ENCODE results near the gene ZNHIT3.
"Not testable (repeated sequence)": the region's sequence is repeated elsewhere in the genome, so short reads cannot be mapped to it uniquely, and the experiment has no call there.

ZNHIT3 gene

DNA sequence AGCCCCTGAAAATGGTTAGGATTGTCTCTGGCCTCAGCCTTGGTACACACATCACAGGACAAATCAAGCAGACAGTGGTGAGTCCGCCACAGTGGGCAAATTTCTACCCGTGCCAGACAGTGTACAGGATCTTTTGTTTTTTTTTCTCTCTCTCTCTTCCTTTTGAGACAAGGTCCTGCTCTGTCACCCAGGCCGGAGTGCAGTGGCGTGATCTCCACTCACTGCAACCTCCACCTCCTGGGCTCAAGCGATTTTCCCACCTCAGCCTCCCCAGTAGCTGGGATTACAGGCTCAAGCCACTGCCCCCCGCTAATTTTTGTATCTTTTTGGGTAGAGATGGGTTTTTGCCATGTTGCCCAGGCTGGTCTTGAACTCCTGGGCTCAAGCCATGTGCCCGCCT lies 2.5 kb upstream of the ZNHIT3 start:
- DNase-seq (ENCODE audit: low spot score), result not testable (repeated sequence)

DNA sequence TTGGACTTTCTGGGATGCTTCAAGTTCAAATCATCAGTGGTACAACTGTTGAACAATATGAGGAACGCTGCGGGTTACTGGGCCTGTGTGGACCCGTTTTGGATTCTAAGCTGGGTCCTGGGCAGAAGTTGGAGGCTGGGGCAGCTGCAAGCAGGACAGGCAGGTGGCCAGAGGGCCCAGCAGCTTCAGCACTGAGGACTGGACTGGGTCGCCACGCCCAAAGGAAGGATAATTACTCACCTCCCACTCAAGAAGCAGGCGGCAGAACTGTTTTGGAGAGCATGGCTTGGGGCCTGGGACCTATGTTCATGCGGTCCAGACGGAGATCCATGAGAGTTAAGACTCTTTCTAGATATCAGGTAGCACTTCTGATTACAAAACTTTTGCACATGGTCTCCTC lies 1.5 kb upstream of the ZNHIT3 start:
- no peak for DNase-seq (ENCODE audit: low spot score)

DNA sequence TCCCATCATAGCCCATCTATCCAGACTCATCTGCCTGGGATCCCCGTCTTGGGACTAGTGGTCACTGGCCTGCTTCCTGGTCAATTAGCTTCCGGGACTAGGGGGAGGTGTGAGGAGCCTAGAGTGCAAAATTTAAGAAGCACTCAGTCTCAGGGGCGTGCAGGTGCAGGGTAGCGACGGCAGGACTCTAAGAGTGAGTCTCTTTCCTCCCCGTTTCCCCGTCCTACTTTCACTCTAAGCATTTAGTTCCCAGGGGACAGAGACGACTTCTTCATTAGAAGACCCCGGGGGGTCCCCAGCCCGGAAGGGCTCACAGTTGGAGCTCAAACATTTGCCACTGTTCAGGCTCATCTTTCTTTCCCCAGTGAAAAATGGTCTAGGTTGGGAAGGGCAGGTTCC lies 677 bp upstream of the ZNHIT3 start:
- no peak for DNase-seq (ENCODE audit: low spot score)

DNA sequence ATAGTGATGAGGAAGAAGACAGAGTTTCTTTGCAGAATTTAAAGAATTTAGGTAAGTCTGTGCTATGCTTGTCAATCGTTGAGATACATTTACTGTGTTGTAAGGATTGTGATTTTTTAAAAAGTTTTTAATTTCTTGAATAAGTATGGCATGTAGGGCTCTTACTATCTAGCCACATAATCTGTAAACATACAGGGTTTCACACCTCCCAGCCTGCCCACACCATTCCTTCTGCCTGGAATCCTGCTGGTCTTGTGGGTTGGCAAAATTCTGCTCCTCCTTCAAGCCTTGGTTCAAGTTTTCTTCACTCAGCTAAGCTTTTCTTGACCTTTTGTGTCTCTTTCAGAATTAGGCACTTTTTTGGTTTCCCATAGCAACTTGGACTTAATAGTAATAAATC lies 7.5 kb downstream of the ZNHIT3 start:
- no peak for DNase-seq (ENCODE audit: low spot score)

DNA sequence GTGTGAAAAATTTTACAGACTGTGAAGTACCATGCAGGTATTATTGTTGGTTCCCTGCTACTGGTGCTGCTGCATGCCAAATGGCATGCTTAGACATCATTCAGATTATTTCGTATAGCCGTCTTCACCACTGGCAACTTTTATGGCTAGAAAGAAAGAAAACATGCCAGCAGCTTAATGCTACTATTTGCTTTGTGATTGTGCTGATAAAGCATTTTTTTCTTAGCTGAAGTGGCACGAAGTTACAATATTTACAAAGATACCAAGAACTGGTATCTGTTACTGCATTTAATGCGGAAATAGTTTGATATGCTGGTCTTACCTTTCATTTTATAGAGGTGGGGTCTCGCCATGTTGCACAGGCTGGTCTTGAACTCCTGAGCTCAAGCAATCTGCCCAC lies 8.2 kb downstream of the ZNHIT3 start:
- DNase-seq (ENCODE audit: low spot score), result no peak

DNA sequence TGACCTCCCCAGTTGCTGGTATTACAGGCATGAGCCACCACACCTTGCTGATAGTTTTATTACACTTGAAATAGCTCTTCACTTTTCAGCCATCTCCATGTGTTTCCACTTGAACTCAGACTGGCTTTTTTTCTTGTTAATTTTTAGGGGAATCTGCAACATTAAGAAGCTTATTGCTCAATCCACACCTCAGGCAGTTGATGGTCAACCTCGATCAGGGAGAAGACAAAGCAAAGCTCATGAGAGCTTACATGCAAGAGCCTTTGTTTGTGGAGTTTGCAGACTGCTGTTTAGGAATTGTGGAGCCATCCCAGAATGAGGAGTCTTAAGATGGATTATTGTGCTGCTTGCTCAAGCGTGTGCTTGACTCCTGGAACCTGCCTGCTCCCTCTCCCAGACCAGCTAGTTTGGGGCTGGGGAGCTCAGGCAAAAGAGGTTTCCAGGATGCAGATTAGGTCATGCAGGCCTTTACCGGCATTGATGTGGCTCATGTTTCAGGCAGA lies 8.6 kb downstream of the ZNHIT3 start:
- DNase-seq (ENCODE audit: low spot score), result no peak

DNA sequence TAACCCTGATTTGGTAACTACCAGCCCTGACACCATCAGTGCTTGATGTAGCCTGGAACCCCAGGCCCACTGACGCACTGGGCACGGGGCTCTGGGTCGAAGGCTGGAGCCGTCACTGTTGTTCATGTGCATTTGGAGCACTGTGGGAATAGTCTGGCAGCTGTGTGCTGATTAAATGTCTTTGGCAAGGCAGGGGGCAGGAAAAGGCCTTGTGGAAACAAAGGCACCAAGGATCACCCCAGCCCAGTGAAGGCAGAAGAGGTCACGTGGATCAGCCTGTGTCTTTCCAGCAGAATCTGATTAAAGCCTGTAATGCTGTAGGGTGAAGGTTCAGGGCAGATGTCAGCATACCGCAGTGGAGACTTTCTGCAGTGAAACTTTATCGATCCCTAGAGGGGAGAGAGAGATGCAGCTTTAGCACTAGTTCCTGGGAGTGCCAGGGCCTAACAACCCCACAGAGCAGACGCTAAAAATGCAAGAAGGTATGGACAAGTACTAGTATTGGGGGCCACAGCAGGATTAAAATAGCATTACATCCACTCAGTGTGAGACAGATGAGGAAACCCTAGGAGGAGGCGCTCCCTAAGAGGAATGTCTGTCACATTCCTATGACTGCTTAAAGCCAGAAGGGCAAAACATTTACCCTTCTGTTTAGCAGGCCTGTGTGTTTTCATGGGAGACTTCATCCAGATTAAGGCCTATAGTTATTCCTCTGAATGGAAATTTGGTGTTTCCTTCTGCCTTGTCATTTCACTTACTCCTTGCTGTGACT lies 9.7 kb downstream of the ZNHIT3 start:
- peak; percentile 87 for DNase-seq (ENCODE audit: low spot score)

DNA sequence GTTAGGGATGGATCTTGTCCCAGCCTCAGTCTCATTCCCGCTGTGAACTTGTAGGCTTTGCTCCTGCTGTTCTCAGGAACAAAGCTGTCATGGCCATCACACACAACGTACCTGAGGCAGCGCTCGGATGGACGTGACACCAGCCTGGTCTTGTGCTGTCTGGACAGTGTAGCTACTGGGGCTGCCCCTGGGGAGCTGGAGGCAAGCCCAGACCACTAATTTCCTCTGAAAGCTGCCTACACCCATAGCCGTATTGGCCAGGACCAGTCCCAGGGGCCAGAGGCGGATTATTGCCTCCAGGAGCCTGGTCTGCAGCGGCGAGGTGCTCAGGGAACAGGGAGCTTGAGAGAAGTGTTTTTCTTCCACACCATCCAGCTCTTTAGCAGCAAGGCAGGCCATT lies 11.7 kb downstream of the ZNHIT3 start:
- no peak for DNase-seq (ENCODE audit: low spot score)

DNA sequence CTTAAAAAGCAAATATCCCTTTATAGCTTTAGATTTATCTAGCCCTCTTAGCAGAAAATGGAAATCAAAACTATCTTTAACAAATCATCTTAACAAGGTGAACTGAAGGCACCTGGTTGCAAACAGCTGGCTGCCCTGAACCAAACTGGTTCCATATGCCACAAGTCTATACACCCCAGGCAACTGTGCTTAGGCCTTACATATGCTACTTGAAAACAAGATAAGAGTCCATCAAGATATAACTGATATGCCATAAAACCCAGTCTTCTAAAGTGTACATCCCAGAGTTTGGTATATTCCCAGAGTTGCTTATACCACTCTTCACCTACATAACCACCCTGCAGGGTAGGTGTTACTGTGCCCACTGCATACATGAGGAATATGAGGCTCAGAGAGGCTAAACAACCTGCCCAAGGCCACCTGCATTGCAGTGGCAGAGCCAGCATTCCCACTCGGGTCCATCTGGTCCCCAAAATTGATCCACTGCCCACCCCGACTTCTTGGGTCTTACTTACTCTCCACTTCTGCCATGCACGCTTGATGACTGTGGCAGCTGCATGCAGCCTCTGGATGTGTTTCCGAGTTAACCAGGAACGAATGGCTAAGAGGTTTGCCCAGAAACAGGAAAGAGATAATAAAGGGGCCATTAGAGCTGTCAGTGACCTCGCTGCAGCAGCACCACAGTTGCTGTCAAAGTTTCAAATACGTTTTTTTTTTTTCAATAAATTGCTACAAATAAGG lies 12.2 kb downstream of the ZNHIT3 start:
- DNase-seq (ENCODE audit: low spot score), result no peak

DNA sequence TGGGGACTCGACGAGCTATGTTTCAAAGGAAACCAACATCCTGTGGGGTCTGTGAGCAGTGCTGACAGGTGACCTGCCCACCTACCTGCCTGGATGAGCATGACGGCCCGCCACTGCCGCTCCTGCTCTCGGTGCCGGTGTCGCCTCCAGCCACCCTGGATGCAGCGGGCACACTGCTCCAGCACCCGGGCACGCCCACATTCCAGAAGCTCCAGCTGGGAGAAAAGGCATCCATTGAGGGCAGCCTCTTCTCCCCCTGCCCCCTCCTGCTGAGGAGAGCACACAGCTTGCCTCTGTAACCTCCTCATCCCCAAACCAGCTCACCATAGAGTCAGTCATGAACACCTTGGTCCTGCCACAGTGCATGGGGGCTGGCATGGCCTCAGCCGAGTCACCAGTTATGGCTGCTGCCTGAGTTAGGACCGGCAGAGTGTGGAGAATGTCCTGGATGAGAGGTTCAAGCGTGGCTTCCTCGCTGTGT lies 14.3 kb downstream of the ZNHIT3 start:
- DNase-seq (ENCODE audit: low spot score), result no peak

DNA sequence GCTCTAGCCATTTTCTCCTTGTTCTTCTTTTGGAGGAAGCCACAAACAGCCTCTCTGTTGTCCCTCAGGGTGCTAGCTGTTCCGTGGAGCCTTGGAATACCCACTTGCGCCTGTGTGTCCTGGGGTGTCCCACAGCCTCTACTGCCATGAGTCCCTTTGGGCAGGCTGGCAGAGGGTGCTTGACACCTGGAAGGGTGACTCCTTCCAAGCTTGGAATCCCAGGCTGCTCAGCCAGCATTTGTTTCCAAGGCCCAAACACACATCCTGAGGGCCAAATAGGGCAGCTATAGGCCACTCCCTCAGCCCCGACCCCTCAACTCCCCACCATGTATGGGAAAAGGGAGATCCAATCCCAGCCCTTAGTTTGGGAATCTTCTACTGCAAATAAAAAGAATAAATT lies 14.9 kb downstream of the ZNHIT3 start:
- DNase-seq (ENCODE audit: low spot score), result no peak

DNA sequence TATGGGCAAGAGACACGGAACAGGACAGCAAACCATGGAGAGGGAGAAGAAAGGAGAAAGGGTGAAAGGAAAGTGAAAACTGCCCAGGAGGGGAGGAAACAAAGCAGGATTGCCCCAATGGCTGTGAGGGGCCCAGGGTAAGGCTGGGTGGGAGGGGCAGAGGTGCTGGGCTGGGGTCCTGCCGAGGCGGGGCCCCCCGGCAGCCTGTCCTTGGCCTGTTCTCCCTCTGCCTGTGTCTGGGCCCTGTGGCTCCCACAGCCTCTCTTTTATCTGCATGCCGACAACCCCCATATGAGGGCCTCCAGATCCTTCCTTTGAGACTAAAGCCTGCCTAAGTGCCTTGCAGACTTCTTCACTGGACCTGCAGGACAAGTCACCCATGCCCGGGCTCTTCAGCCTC lies 15.5 kb downstream of the ZNHIT3 start:
- DNase-seq (ENCODE audit: low spot score), result no peak

DNA sequence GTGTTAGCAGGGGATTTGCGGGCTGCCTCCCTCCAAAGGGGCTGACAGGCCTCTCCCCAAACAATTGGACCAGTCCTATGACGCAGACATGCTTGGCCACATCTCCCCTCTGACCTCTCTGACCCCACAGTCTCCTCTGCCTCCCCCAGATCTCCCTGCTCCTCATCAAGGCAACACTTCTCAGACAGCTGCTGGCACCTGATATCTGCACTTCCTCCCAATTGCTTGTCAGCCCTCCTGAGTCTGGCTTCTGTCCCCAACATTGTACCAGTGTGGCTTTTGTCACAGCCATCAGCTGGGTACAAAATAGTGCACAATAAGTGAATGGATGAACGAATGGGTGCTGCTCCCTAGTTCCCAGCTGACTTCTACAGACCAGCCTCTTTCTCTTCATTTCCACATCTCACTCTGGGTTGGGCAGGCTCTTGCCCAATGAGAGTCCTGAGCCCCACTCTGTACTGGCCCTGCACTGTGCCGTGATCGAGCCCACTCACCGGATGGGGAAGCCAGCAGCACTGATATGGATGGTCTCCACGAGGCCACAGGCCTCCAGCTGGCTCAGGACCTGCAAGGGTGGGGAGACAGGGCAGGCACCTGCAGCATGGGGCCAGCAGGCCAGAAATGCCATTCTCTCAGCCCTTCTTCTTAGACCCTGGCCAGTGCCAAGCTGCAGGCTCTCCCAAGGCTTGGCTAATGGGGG lies 17.1 kb downstream of the ZNHIT3 start:
- DNase-seq (ENCODE audit: low spot score), result no peak

DNA sequence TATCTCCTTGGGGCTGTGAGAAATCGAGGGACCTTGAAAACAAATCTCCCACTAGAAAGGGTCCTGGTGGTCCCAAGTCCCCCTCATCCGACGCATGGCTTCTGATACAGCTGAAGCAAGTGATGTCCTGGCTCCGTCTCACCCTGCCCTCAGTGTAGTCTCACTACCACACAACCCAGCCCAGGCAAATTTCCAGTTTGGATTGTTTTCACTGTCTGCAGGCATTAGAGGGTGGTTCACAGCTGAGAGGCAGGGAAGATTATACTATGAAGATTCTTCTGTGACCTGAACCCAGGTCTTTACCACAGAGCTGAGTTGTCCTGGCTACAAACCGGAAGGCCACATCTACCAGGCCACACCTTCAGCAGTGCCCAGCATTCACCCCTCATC lies 17.7 kb downstream of the ZNHIT3 start:
- no peak for DNase-seq (ENCODE audit: low spot score)

DNA sequence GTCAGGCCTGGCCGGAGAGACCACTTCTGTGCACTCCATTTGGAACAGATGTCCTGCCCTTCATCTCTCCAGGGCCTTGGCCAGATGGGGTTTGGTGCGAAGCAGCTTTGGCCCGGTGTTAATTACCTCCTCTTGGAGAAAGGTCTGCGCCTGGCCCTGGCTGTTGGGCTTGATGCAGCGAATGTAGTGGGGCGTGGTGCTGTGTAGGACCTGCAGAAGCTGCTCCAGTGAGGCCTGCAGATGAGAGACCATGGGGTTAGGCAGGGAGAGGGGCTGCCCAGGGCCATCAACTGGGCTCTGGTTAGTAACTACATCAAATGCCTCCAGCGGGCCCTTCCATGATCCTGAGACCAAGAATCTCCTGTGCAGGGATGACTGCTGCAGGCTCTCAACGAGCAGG lies 18.7 kb downstream of the ZNHIT3 start:
- DNase-seq (ENCODE audit: low spot score), result no peak

DNA sequence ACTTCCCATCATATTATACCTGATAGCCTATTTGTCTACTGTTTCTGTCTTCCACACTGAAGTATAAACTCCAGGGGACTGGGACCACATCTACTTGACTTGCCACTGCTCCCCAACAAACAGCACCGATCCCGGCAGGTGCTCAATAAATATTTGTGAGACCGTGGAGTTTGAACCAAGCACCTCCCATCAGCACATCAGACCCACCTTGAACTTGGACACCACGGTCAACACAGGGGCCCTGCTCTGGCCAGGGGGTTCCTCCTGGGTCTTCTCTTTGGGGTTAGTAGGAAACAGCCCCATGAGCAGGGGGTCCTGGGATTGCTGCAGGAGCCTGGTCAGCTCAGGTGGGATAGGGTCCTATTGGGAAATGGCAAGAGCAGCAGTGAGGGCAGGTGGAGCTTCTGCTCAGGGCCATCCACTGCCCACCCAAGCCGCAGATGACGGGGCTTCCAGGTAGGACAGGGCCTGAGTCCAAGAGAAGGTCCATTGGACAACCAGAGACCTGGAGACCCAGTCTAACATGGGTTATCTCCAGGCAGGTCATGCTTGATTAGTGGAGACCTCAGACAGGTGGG lies 19.9 kb downstream of the ZNHIT3 start:
- DNase-seq (ENCODE audit: low spot score), result no peak

DNA sequence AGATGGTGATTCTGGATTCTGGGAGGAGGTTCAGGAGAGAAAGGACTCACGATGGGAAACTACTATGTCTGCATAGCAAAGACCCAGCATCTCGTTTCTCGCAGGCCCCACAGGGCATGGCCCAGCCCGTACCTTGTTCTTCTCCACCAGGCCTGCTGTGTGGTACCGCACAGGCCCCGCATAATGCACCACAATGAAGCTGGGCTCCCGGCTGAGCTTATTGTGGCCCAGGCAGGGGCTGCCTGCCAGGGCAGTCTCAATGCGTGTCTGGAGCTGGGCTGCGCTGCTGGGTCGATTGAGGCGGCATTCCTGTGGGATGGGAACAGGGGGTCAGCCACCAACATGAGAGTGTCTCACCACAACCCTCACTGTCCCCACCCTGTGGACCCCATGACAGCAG lies 20.4 kb downstream of the ZNHIT3 start:
- no peak for DNase-seq (ENCODE audit: low spot score)

DNA sequence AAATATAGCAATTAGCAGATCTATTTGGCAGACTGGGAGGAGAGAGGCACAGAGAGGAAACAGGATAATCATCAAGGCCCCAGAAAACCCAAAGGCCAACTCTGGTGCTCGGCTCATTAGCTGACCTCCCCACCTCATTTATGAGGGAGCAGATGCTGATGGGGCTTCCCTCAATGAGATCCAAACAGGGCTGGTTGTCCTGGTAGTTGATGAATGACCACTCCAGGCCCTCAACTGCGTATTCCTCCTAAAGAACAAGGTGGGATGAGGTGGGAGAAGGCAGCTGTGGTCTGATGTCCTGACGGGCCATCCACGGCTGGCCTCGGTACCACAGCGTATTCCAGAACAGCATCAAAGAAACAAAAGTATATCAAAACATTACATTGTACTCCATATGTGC lies 20.8 kb downstream of the ZNHIT3 start:
- no peak for DNase-seq (ENCODE audit: low spot score)

DNA sequence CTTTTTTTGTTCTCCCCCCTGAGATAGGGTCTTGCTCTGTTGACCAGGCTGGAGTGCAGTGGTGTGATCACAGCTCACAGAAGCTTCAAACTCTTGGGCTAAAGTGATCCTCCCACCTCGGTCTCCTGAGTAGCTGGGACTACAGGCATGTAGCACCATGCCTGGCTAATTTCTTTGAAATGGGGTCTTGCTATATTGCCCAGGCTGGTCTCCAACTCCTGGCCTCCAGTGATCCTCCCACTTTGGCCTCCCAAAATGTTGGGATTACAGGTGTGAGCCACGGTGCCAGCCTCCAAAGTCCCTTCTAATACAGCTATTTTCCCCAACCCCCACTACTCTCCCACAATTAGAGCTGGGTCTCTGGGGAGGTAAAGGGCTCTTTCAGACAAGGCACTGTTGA lies 22.0 kb downstream of the ZNHIT3 start:
- DNase-seq (ENCODE audit: low spot score), result not testable (repeated sequence)

DNA sequence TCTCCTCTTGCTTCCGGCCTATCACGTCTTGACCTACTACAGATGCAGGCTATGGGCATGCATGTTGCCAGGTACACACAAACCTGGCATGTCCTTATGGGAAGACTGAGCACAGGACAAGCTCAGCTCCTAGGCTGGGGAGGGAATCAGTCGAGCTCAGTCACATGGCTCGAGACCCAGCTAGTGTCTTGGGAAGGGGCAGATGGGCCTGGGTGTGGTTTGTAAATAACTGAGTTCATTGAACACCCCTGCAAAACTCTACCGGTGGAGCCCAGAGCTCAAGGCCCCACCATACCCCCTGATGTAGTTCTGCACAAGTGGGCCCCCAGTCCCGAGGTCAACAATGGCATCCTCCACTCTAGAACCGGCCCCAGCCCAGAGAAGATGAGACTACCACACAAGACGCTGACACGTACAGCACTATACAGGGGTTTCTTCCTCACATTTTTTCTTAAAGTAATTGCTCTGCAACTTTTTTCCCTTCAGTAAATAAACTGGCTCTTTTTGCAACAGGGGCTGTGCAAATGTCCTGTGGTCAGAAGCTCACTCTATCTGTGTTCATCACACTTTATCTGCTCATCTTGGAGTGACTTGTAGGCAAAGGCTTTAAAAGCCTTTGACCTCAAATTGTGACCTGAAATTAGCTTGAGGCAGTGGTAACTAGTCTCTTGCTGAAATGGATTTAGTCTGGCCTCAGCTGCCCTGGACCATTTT lies 22.9 kb downstream of the ZNHIT3 start:
- DNase-seq (ENCODE audit: low spot score), result no peak

DNA sequence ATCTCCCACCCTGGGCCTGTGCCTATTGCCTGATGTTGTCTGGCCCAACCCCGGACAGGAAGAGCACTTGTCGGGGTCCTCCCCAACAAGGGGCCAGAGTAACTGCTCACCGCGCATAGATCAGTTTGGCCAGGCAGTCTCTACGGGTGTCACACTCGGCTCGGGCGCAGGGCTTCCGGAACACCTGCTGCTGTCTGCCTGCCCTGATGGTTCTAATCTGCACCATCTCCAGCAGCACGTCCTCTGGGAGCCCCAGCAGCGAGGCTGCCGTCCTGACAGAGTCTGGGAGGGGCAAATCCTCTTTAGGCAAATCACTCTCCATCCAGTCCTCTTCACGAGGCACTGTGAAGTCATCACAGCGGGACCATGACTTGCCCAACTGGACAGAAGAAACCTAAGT lies 24.2 kb downstream of the ZNHIT3 start:
- DNase-seq (ENCODE audit: low spot score), result no peak

DNA sequence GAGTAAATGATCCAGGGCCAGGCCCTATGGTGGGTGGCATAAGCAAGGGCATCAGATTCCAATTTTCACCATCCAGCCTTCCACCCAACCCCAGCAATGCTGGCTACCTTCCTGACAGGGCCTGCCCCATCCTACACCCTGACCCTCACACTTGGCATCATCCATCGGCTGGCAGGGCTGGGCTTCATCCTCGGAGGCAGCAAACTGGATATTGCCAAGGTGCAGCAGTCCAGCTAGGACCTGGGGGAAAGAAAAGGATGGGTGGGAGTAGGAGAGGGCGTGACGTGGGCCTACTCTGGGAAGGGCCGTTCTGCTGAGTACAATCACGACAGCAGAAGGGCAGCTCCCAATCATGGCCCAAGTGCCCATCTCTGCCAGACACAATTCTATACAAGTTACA lies 24.7 kb downstream of the ZNHIT3 start:
- DNase-seq (ENCODE audit: low spot score), result no peak
